GM21528 (cell line): ENCODE data around the gene ZSCAN1.

ENCODE experiments used
- ATAC-seq: cut with Tn5 transposase; IDR thresholded peaks from one replicate; pipeline ENCODE4 v1.9.1; 2021; ENCODE audit warnings: mild to moderate bottlenecking, moderate library complexity; ENCODE audit not compliant: unreplicated experiment, low FRiP score

ZSCAN1 gene

DNA sequence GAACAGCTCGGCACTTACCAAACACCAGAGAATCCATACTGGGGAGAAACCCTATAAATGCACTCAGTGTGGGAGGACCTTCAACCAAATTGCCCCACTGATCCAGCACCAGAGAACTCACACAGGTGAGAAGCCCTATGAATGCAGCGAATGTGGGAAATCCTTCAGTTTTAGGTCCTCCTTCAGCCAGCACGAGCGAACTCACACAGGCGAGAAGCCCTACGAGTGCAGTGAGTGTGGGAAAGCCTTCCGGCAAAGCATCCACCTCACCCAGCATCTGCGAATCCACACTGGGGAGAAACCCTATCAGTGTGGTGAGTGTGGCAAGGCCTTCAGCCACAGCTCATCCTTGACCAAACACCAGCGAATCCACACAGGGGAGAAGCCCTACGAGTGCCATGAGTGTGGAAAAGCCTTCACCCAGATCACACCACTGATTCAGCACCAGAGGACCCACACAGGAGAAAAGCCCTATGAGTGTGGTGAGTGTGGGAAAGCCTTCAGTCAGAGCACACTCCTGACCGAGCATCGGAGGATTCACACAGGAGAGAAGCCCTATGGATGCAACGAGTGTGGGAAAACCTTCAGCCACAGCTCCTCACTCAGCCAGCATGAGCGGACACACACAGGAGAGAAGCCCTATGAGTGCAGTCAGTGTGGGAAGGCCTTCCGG, 33.6 kb downstream of the ZSCAN1 start:
- ATAC-seq, result no peak

DNA sequence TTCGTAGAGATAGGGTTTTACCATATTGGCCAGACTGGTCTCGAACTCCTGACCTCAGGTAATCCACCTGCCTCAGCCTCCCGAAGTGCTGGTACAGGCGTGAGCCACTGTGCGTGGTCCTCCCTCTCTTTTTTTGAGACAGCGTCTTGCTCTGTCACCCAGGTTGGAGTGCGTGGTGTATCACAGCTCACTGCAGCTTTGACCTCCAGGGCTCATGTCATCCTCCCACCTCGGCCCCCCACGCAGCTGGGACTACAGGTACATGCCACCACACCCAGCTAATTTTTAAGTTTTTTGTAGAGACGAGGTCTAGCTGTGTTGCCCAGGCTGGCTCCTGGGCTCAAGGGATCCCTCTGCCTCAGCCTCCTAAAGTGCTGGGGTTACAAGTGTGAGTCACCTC, 46.0 kb downstream of the ZSCAN1 start:
- ATAC-seq, result no peak

GRCh38 chr19:58083021-58083420, 49.2 kb downstream of the ZSCAN1 start:
- no peak for ATAC-seq

DNA sequence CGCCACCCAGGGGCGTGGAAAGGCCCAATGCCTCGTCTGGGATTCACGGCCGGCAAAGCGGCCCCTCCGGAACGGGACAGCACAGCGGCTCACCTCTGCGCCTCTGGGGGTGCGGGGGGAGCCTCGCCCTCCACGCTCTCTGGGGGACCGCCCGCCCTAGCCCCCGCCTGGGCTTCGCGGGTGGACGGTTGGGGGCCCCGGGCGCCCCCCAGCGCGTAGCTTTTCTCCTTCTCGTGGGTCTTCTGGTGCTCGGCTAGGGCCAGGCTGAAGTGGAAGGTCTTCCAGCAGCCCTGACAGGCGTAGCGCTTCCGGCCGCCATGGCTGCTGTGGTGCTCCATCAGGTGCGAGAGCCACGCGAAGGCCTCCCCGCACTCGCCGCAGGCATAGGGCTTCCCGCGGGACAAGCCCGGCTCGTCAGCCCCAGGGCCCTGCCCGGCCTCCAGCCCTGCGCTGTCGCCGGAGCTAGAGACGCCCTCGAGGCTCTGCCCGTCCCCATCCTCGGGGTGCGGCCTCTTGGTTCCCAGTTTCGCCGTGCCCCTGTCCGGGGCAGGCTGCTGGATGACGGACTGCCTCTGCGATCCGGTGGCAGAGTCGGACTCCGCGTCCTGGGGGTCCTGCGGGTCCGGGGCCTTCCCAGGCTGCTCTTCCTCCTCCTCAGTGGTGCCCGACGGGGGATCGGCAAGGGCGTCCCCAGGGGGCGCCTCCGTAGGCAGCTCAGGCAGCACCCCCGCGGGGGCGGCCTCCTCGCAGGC, 50.9 kb downstream of the ZSCAN1 start:
- ATAC-seq, result no peak

- no peak for ATAC-seq
These were observed 51.6 kb downstream of the ZSCAN1 start for GRCh38 chr19:58085348-58085875.

DNA sequence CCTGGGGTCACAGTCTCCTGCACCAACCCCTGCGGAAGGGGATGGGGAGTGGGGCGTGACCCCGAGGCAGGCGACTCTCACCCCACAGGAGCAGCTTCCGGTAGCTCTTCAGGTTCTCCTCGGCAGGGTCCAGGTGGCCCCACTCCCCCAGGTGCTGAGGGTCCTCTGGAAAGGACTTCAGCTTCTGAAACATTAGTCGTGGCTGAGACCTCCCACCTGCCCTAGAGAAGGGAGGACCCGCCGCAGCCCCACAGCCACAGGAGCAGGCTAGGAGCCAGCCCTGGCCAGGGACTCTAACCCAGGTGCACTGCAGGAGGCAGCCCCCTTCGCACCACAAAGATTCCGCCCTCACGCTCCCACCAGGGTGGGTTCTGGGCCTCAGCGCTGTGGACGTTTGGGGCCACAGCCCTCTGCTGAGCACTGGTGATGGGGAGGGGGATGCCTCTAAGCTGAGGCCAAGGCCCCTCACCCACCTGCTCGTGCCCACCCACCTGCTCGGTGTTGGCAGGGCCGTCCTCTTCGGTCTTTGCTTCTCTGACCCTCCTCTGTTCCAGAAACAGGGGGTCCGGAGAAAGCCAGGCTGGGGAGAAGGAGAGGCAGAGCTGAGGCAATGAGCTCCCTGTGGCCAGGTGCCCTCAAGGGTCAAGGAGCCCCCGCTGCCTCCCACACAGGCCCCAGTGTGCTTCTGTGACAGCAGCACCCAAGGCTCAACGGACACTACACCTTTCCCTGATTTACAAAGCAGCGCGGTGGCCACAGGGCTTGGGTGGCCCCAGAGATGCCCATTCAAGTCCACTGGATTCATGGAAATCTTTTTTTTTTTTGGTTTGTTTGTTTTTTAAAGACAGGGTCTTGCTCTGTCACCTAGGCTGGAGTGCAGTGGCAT, 53.2 kb downstream of the ZSCAN1 start:
- ATAC-seq, result no peak

DNA sequence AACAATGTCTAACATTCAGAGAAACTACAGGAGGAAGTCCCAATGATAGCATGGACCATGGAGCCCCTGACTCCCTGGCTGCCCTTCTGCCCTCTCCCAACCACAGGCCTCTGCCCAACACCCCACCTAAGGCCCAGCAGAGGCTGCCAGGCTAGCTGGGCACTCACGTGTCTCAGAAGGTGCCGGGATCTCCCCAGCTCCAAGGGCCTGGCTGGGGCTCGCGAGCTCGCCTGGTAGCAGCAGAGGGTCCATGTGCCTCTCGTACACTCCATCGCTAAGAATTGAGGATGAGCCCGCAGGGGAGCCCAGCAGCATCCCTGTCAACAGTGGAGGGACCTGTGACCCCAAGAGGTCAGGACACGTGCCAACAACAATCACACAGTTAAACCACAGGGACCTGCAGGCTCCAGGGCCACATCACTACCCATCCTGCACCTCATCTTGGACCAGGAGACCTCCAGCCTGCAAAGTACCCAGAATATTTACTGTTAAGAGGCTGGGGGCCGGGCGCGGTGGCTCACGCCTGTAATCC, 54.8 kb downstream of the ZSCAN1 start:
- no peak for ATAC-seq

DNA sequence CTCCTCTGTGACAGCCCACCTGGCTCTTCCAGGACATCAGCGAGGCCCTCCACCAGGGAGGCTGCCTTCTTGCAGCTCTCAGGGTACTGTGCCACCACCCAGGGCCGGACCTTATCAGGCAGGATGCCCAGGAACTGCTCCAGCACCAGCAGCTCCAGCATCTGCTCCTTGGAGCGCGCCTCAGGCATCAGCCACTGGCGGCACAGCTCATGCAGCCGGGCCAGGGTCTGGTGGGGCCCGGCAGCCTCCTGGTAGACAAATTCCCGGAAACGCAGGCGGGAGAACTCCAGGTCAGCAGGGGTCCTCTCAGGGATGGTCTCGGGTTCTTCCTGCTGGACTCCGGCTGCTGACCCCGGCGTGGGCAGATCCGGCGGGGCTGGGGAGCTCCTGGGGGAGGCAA, 56.0 kb downstream of the ZSCAN1 start:
- ATAC-seq, result no peak

DNA sequence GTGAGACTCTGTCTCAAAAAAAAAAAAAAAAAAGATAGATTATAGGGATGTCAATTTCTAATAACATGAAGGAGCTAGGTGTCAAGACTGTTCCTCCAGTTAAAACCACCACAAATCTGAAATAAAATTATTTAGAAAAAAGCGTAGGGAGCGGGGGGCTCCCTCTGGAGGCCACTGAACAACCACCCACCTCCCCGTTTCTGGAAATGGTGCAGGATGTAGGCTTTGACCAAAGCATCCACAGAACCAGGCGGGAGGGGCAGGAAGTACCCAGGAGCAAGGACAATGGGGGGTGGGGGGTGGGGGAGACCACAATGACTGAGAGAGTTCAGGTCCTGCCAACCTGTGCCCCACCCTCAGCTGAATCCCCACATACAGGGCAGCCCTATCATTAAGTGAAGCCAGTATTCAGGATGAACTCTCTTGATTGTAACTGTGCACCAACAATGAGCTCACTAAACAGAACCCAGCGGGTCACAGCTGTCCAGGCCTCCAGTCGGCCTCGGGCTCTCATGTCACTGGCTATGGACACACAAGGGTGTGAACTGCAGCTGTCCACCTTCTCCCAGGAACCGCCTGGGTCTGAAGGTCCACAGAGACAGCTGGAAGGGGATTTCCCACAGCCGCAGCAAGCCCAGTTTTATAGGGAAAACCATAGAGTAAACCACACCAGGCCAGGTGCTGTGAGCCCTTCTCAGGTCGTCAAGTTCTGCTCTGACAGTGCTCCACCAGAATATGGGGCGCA, 57.6 kb downstream of the ZSCAN1 start:
- ATAC-seq, result no peak

GRCh38 chr19:58093071-58093470, 59.2 kb downstream of the ZSCAN1 start:
- ATAC-seq, result no peak

GRCh38 chr19:58095328-58095727, 61.5 kb downstream of the ZSCAN1 start:
- ATAC-seq, result no peak

DNA sequence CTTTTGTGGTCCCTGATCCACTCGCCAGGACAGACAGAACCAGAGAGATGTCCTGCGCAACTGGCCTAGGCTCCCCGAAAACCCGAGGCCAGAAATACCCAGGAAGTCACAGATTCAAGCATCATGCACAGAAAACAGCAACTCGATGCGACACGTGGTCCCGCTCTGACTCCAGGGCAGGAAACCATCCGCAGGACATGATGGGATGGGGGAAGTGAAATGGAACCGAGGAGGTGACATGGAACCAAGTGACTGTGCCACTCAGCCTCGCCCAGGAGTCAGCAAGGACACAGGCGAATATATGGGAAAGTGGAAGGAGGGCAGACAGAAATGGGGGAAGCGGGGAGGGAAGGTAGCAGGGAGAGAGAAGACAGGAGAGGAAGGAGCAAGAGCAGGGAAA, 63.1 kb downstream of the ZSCAN1 start:
- ATAC-seq, result no peak

DNA sequence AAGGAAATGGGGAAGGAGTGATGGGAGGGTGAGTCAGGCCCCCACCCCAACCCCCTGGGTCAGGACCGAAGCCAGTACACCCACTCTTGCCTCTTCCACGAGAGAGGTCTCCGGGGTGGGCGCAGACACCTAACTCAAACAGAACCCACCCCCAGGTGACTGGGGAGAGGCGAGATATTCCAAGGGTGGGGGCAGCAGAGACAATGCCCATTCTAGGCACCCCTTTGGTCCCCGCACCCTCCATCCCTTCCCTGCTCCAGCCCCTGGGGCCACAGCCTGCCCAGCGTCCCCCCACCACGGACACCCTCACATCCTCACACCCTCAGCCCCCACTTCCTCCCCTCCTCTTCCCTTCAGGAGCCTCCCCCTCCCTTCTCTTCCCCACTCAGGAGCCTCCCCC, 63.5 kb downstream of the ZSCAN1 start:
- no peak for ATAC-seq

- peak; percentile 58 for ATAC-seq
These were observed 64.2 kb downstream of the ZSCAN1 start, which contains the start of gene ZSCAN18 for GRCh38 chr19:58097781-58098681. Gene ZSCAN18, minus strand, starts transcription at chr19:58098231. Its CDS starts 7,964 bp downstream, at chr19:58090267.

- ATAC-seq, result no peak
These were observed 64.8 kb downstream of the ZSCAN1 start for GRCh38 chr19:58098682-58098998.
